ENCODE data around the gene CNNM2.

CNNM2 gene

GRCh38 chr10:102917962-102918816 is at the start of gene CNNM2:
Gene CNNM2, plus strand, starts transcription at chr10:102918294. Its CDS starts 187 bp downstream, at chr10:102918481.
- DNase-seq: peak; percentile 100

- DNase-seq: no peak
Measured at GRCh38 chr10:102868911-102869257, 49.2 kb upstream of the CNNM2 start.

GRCh38 chr10:102869258-102870198 is 48.6 kb upstream of the CNNM2 start, which contains the start of gene AS3MT:
Gene AS3MT, plus strand, starts transcription at chr10:102869470. Its CDS starts 123 bp downstream, at chr10:102869593.
- DNase-seq: no peak

GRCh38 chr10:102870221-102870620 is 47.9 kb upstream of the CNNM2 start:
- no peak for DNase-seq

GRCh38 chr10:102872163-102872562 is 45.9 kb upstream of the CNNM2 start:
- DNase-seq: no peak

GRCh38 chr10:102876747-102877153 is 41.3 kb upstream of the CNNM2 start:
- no peak for DNase-seq

- no peak for DNase-seq
Measured at GRCh38 chr10:102878629-102879028, 39.5 kb upstream of the CNNM2 start.

- no peak for DNase-seq
Measured at GRCh38 chr10:102880256-102880655, 37.8 kb upstream of the CNNM2 start.

GRCh38 chr10:102888048-102888447 is 30.0 kb upstream of the CNNM2 start:
- no peak for DNase-seq

- DNase-seq: no peak
Measured at GRCh38 chr10:102894466-102895213, 23.5 kb upstream of the CNNM2 start.

GRCh38 chr10:102900006-102900405 is 18.1 kb upstream of the CNNM2 start:
- no peak for DNase-seq

GRCh38 chr10:102904346-102904745 is 13.7 kb upstream of the CNNM2 start:
- no peak for DNase-seq

GRCh38 chr10:102906507-102906906 is 11.6 kb upstream of the CNNM2 start:
- no peak for DNase-seq

GRCh38 chr10:102914781-102915180 is 3.3 kb upstream of the CNNM2 start:
- no peak for DNase-seq

- no peak for DNase-seq
Measured at GRCh38 chr10:102916173-102916572, 1.9 kb upstream of the CNNM2 start.

- peak; percentile 84 for DNase-seq
Measured at GRCh38 chr10:102917314-102917961, 656 bp upstream of the CNNM2 start.

- DNase-seq: peak; percentile 8
Measured at GRCh38 chr10:102918817-102919245, 737 bp downstream of the CNNM2 start.

- DNase-seq: no peak
Measured at GRCh38 chr10:102919246-102919959, 1.3 kb downstream of the CNNM2 start.

- no peak for DNase-seq
Measured at GRCh38 chr10:102919992-102920739, 2.1 kb downstream of the CNNM2 start.

- DNase-seq: no peak
Measured at GRCh38 chr10:102923601-102924000, 5.5 kb downstream of the CNNM2 start.

- no peak for DNase-seq
Measured at GRCh38 chr10:102926842-102927241, 8.7 kb downstream of the CNNM2 start.

Measured in CD4-positive, alpha-beta T cell treated with Interleukin-21 for 1 hour (primary cell).